ENCODE data around the gene STRN4. TPM values are rescaled to one million over a fixed set of nuclear protein-coding genes. Genes with fewer than 3 reads are reported as not detected.

Gene STRN4
- total and polyA plus RNA-seq, 9 of the 15 experiments (the other 6 are each of a cell fraction or from before 2014, with no cell fraction given), result 0.62 to 83.7 (median 36.9) TPM

GRCh38 chr19:46787331-46788261 lies 41.3 kb upstream of the STRN4 start (continued):
- TF ChIP-seq MBD1 (CRISPR knock-in tag; IDR thresholded peaks at IDR 0.05) (no peak), TFE3 (CRISPR knock-in tag; IDR thresholded peaks at IDR 0.05) (peak; percentile 77; the same call in 1 of the 2 replicates), BCLAF1 (IDR thresholded peaks at IDR 0.05; ENCODE audit: borderline replicate concordance in 1 of 2, control insufficient read depth in 1 of 2, low read depth in 2 of 2, low read length in 1 of 2) (no peak), MTA2 (IDR thresholded peaks at IDR 0.05; ENCODE audit: low read depth) (no peak), CHCHD3 (CRISPR knock-in tag; IDR thresholded peaks at IDR 0.05) (no peak), BACH1 (tag; IDR thresholded peaks at IDR 0.05) (no peak), TBP (optimal IDR thresholded peaks at IDR 0.05; ENCODE audit: low read depth, low read length) (peak; percentile 28), OTX1 (CRISPR knock-in tag; IDR thresholded peaks at IDR 0.05) (no peak), HNRNPUL1 (IDR thresholded peaks at IDR 0.05; ENCODE audit: low read length) (no peak), RB1 (IDR thresholded peaks at IDR 0.05; ENCODE audit: low read depth) (peak; percentile 27; the same call in 1 of the 2 replicates), ZNF707 (CRISPR knock-in tag; conservative IDR thresholded peaks at IDR 0.05) (no peak), STAG1 (CRISPR knock-in tag; IDR thresholded peaks at IDR 0.05; ENCODE audit: borderline replicate concordance) (peak; percentile 21; the same call in 1 of the 2 replicates), MCM7 (IDR thresholded peaks at IDR 0.05) (no peak), CREB3 (tag; conservative IDR thresholded peaks at IDR 0.05; ENCODE audit: low read depth) (no peak), SETDB1 (IDR thresholded peaks at IDR 0.05; ENCODE audit: low read length) (no peak), NCOA4 (IDR thresholded peaks at IDR 0.05; ENCODE audit: partially characterized antibody) (no peak)
- TF ChIP-seq, protein P1, sequence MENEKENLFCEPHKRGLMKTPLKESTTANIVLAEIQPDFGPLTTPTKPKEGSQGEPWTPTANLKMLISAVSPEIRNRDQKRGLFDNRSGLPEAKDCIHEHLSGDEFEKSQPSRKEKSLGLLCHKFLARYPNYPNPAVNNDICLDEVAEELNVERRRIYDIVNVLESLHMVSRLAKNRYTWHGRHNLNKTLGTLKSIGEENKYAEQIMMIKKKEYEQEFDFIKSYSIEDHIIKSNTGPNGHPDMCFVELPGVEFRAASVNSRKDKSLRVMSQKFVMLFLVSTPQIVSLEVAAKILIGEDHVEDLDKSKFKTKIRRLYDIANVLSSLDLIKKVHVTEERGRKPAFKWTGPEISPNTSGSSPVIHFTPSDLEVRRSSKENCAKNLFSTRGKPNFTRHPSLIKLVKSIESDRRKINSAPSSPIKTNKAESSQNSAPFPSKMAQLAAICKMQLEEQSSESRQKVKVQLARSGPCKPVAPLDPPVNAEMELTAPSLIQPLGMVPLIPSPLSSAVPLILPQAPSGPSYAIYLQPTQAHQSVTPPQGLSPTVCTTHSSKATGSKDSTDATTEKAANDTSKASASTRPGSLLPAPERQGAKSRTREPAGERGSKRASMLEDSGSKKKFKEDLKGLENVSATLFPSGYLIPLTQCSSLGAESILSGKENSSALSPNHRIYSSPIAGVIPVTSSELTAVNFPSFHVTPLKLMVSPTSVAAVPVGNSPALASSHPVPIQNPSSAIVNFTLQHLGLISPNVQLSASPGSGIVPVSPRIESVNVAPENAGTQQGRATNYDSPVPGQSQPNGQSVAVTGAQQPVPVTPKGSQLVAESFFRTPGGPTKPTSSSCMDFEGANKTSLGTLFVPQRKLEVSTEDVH (IDR thresholded peaks at IDR 0.05; ENCODE audit: low read depth, partially characterized antibody), result peak; percentile 20
